Kidney epithelial cell (primary cell): Measurements from ENCODE around the gene CA11. TPM values are rescaled to one million over a fixed set of nuclear protein-coding genes. Genes with fewer than 3 reads are reported as not detected.
"Not testable (repeated sequence)": the region's sequence is repeated elsewhere in the genome, so short reads cannot be mapped to it uniquely, and the experiment has no call there.

ENCODE experiments used
- DNase-seq: peaks from one replicate; pipeline ENCODE4 v3.0.0-alpha.2; 2010; ENCODE audit warnings: low read depth
- H3K27me3 ChIP-seq: 2 replicates; pipeline ENCODE4 v1.6.0; 2011; ENCODE audit warnings: low read length; ENCODE audit not compliant: control insufficient read depth, insufficient read depth
- H3K36me3 ChIP-seq: 2 replicates; pipeline ENCODE4 v1.5.1; 2011; ENCODE audit warnings: low read length; ENCODE audit not compliant: control insufficient read depth, insufficient read depth
- H3K4me3 ChIP-seq: 2 replicates; pipeline ENCODE4 v1.5.1; 2011; ENCODE audit warnings: low read depth, mild to moderate bottlenecking, control low read depth, low read length
- total RNA-seq: library from RNA; depleted of rRNA; stranded (reverse); fragments of >200 nt; gene quantifications from 2 replicates; pipeline ENCODE4 v1.2.3, GENCODE V29; 2015
- TF ChIP-seq, protein P1 (sequence below): IDR thresholded peaks from 2 replicates; pipeline ENCODE4 v1.5.1; 2011; ENCODE audit warnings: mild to moderate bottlenecking, moderate library complexity, low read length, control low read depth, inconsistent platforms; ENCODE audit not compliant: insufficient read depth, poor library complexity, severe bottlenecking

The CA11 gene
- 1.1 and 1.7 TPM in 2 replicates for total RNA-seq

DNA sequence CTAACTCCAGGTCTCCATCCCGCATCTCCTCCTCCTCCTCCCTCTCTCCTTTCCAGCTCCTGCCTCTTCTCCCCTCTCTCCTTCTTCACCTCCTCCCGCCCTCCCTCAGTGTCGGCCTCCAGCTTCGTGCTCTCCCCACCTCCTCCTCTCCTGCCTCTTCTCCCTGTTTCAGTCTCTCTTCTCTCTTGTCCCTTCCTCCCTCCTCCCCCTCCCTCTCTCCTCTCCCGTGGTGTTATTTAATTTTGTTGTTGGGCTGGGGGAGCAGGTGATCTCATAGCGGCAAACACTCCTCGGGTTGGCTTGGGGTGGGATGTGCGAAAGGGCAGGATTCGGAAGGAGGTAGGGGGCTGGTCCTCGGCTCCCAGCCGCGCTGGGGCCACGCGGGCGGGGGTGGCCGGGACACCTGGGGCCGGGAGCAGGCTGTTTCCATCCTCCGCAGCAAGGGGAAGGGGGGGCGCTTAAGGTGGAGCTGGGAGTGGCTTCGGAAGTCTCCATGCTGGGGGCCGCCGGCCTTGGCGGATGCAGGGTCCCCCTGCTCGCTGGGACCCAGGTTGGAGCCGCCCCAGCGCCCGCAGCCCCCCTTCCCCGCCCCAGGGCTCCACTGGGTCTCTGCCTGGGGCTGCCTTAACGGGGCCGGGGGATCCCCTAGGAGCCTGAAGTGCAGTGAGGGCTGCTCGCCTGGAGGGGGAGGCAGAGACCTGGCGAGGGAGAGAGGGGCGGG lies at the start of gene CA11:
CA11 (minus strand) TSS at position 187 of the 721 bp plus-strand sequence. CDS start 555 bp downstream, outside the sequence.
- no peak for DNase-seq

DNA sequence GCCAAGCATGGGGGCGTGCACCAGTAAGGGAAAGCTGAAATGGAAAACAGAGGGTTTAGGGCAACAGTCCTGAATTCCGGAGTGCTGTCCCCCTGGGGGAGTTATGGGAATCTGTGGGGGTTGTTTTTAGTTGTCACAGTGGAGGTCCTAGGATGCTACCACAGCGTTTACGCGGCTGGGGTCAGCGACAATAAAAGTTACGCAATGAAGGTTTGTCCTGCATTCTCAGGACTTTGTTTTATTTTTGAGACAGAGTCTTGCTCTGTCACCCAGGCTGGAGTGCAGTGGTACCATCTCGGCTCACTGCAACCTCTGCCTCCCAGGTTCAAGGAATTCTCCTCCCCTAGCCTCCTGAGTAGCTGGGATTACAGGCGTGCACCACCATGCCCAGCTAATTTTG lies 47.6 kb upstream of the CA11 start:
- not testable (repeated sequence) for H3K4me3 ChIP-seq, H3K27me3 ChIP-seq, DNase-seq, H3K36me3 ChIP-seq

More for the DNA sequence above, at the start of gene CA11:
- H3K27me3 ChIP-seq: no peaks in the 10 kb centered on the region
- H3K4me3 ChIP-seq: peak within 1 kb of the TSS; percentile 52
- H3K36me3 ChIP-seq: no peaks in the 10 kb centered on the region
- TF ChIP-seq, protein P1, sequence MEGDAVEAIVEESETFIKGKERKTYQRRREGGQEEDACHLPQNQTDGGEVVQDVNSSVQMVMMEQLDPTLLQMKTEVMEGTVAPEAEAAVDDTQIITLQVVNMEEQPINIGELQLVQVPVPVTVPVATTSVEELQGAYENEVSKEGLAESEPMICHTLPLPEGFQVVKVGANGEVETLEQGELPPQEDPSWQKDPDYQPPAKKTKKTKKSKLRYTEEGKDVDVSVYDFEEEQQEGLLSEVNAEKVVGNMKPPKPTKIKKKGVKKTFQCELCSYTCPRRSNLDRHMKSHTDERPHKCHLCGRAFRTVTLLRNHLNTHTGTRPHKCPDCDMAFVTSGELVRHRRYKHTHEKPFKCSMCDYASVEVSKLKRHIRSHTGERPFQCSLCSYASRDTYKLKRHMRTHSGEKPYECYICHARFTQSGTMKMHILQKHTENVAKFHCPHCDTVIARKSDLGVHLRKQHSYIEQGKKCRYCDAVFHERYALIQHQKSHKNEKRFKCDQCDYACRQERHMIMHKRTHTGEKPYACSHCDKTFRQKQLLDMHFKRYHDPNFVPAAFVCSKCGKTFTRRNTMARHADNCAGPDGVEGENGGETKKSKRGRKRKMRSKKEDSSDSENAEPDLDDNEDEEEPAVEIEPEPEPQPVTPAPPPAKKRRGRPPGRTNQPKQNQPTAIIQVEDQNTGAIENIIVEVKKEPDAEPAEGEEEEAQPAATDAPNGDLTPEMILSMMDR: peak; percentile 97

DNA sequence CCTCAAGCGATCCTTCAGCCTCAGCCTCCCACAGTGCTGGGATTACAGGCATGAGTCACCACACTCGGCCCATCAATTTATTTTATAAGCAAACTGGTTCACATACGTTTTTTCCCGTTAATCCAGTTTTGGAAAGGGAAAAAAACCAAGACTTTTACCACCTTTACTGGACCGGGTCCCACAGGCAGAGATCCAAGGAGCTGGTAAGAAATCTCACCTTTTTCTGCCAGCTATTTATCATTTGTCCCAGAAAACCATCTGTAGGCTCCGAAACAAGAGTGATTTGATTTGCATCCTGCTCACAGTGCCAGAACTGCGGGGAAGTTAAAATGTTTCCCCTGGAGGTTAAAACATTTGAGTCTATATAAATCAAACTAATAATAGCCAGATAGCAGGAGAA lies 43.5 kb upstream of the CA11 start:
- TF ChIP-seq, protein P1: no peak
- H3K36me3 ChIP-seq: no peaks in the 10 kb centered on the region
- H3K4me3 ChIP-seq: no peak overlapping the region
- H3K27me3 ChIP-seq: no peaks in the 10 kb centered on the region
- DNase-seq: no peak

DNA sequence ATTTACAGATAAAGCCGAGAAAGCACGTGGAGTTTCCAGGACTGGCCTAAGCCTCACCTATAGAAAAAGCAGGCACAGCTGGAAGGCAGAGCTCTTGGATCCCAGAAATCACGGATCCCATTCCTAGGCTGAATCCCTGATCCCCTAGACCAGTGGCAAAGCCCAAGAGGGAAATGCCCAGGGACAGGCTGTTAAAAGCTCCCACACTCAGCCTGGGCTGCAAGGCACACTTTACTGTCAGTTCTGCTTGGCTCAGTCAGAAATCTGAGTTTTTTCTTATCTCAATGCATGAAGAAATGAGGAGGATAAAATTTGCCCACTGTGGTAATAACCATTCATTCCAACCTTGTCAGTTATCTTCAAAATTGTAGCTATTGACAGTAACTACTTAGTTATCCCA lies 41.8 kb upstream of the CA11 start:
- H3K36me3 ChIP-seq: no peaks in the 10 kb centered on the region
- TF ChIP-seq, protein P1: no peak
- no peak for DNase-seq
- H3K4me3 ChIP-seq: no peak overlapping the region
- no peaks in the 10 kb centered on the region for H3K27me3 ChIP-seq

DNA sequence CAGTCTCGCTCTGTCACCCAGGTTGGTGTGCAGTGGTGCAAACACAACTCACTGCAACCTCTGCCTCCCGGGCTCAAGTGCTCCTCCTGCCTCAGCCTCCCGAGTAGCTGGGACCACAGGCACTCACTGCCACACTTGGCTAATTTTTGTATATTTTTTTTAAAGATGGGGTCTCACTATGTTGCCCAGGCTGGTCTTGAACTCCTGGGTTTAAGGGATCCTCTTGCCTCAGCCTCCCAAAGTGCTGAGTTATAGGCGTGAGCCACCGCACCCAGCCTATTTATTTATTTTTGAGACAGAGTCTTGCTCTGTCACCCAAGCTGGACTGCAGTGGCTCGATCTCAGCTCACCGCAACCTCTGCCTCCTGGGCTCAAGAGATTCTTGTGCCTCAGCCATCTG lies 40.6 kb upstream of the CA11 start:
- not testable (repeated sequence) for H3K4me3 ChIP-seq, DNase-seq, H3K27me3 ChIP-seq, H3K36me3 ChIP-seq

DNA sequence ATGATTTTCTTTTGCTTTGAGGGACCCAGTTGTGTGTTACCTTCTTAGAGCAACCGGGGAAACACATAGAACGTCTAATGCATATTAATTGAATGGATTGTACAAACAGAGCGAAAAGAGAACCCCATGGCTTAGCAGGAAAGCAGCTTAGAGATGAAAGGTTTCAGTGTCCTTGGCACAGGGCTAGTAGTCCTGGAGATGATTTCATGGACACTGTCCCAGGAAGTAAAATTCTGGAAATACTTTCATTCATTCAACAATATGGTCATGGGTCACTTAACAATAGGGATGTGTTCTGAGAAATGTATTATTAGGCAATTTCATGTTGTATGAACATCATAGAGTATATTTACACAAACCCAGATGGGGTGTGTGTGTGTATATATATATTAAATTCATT lies 40.1 kb upstream of the CA11 start:
- H3K36me3 ChIP-seq: no peaks in the 10 kb centered on the region
- H3K4me3 ChIP-seq: no peak overlapping the region
- DNase-seq: no peak
- no peaks in the 10 kb centered on the region for H3K27me3 ChIP-seq
- TF ChIP-seq, protein P1: no peak

DNA sequence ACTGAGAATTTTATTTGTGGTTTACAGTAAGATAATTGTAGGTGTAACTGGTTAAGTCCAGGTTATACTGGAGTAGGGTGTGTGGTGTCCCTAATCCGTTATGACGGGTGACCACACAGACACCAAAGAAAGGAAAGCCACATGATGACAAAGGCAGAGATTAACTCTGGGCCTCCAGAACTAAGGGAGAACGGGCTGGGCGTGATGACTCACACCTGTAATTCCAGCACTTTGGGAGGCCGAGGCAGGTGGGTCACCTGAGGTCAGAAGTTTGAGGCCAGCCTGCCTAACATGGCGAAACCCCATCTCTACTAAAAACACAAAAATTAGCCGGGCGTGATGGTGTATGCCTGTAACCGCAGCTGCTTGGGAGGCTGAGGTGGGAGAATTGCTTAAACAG lies 39.6 kb upstream of the CA11 start:
- no peak overlapping the region for H3K4me3 ChIP-seq
- TF ChIP-seq, protein P1: no peak
- no peak for DNase-seq

More for the DNA sequence above, 39.6 kb upstream of the CA11 start:
- H3K27me3 ChIP-seq: peaks cover 2% of the 10 kb centered on the region
- no peaks in the 10 kb centered on the region for H3K36me3 ChIP-seq
